GM18873 (cell line): Measurements from ENCODE around the gene MCOLN2.
"Not testable (repeated sequence)": the region's sequence is repeated elsewhere in the genome, so short reads cannot be mapped to it uniquely, and the experiment has no call there.

Source experiments
- ATAC-seq: cut with Tn5 transposase; IDR thresholded peaks from one replicate; pipeline ENCODE4 v1.9.1; 2021; ENCODE audit warnings: mild to moderate bottlenecking, moderate library complexity, moderate number of reproducible peaks; ENCODE audit not compliant: unreplicated experiment, low FRiP score

Gene MCOLN2

GRCh38 chr1:84988588-84988987, 8.3 kb downstream of the MCOLN2 start:
- peak; percentile 59 for ATAC-seq

- not testable (repeated sequence) for ATAC-seq
Observed at GRCh38 chr1:84986561-84986960, 10.4 kb downstream of the MCOLN2 start.

- ATAC-seq, result no peak
Observed at GRCh38 chr1:84985365-84985764, 11.5 kb downstream of the MCOLN2 start.

- ATAC-seq, result no peak
Observed at GRCh38 chr1:84982395-84982794, 14.5 kb downstream of the MCOLN2 start.

GRCh38 chr1:84975035-84975434, 21.9 kb downstream of the MCOLN2 start:
- ATAC-seq, result no peak

- no peak for ATAC-seq
Observed at GRCh38 chr1:84973498-84974334, 23.2 kb downstream of the MCOLN2 start.

- ATAC-seq, result peak; percentile 33
Observed at GRCh38 chr1:84972377-84972987, 24.4 kb downstream of the MCOLN2 start.

- ATAC-seq, result no peak
Observed at GRCh38 chr1:84971957-84972356, 25.0 kb downstream of the MCOLN2 start.

- peak; percentile 45 for ATAC-seq
Observed at GRCh38 chr1:84969489-84970250, 27.2 kb downstream of the MCOLN2 start.

- ATAC-seq, result no peak
Observed at GRCh38 chr1:84968865-84969264, 28.0 kb downstream of the MCOLN2 start.

GRCh38 chr1:84968101-84968500, 28.8 kb downstream of the MCOLN2 start:
- ATAC-seq, result no peak

- no peak for ATAC-seq
Observed at GRCh38 chr1:84967666-84968065, 29.2 kb downstream of the MCOLN2 start.

- no peak for ATAC-seq
Observed at GRCh38 chr1:84963021-84963420, 33.9 kb downstream of the MCOLN2 start.

- ATAC-seq, result no peak
Observed at GRCh38 chr1:84961316-84961715, 35.6 kb downstream of the MCOLN2 start.

- no peak for ATAC-seq
Observed at GRCh38 chr1:84960371-84960770, 36.5 kb downstream of the MCOLN2 start.

- ATAC-seq, result no peak
Observed at GRCh38 chr1:84959294-84959693, 37.6 kb downstream of the MCOLN2 start.

GRCh38 chr1:84957966-84958365, 38.9 kb downstream of the MCOLN2 start:
- ATAC-seq, result no peak

- ATAC-seq, result no peak
Observed at GRCh38 chr1:84956655-84957054, 40.3 kb downstream of the MCOLN2 start.

GRCh38 chr1:84956097-84956496, 40.8 kb downstream of the MCOLN2 start:
- ATAC-seq, result no peak

GRCh38 chr1:84949664-84950063, 47.2 kb downstream of the MCOLN2 start:
- no peak for ATAC-seq
